ENCODE data around the gene MS4A14. TPM values are rescaled to one million over a fixed set of nuclear protein-coding genes. Genes with fewer than 3 reads are reported as not detected.

MS4A14 gene
- total and polyA plus RNA-seq, 2 of the 8 experiments (the other 6 are each of a cell fraction or from before 2014, with no cell fraction given) = not detected

DNA sequence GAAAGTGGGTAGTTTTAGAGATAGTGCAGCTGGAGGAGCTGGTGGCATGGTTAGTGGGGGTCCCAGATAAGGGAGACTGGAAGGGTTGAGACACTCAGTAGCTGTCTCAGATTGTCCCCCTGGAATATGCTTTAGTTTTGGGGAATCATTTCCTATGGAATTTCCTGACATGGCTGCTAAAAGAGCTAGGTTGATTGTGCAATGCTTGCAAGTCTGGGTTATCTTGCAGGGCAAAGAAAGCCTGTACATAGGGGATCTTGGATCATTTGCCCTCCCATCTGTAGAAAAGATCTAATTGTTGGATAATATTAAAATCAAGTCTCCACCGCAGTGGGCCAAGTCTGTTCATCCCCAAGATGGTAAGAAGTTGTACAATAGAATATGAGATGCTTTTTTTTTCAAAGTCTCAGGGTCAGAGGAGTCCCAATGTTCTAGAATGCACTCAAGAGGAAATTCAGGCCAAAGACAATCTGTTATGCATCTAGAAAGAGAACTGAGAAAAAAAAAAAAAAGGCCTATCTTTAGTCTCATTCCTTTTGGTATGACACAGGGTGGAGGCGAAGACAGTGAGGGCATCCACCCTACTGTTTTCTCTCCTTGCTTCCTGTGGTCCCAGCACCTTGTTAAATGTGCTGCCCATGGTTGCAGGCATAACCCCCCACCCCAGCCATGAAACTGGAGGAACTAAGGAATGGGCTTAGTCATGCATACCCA is 49.0 kb upstream of the MS4A14 start:
- no peaks in the 10 kb centered on the region for H3K79me2 ChIP-seq (ENCODE audit: control insufficient read depth in 1 of 2, insufficient read depth in 2 of 2, low read length in 2 of 2)
- H2BK5ac ChIP-seq (ENCODE audit: low read depth, low read length) = no peak overlapping the region
- H2BK15ac ChIP-seq (ENCODE audit: low read length) = no peak overlapping the region; the same call in 1 of the 2 replicates
- DNase-seq (ENCODE audit: low read depth in 1 of 2, low spot score in 2 of 2) (no peak), FAIRE-seq (no peak)
- 83% methylated on average over 2 of the region's 2 CpGs; no CpG with 5 or more reads in 1 of the 2 experiments for WGBS, 2 experiments (ENCODE audit: extremely low coverage in 1 of 2, insufficient coverage in 1 of 2, insufficient read length in 1 of 2, insufficient replicate concordance in 2 of 2, low coverage in 1 of 2, low lambda C conversion rate in 2 of 2, missing lambda C conversion rate in 1 of 2)
- no peak overlapping the region for H3K14ac ChIP-seq (ENCODE audit: insufficient read length)
- POLR2A ChIA-PET (ENCODE audit: partially characterized antibody) = no interaction called here
- H2BK20ac ChIP-seq (ENCODE audit: low read length) = no peak overlapping the region
- no peak overlapping the region for H3K9ac ChIP-seq (replicated peaks in 1 of 4; ENCODE audit: extremely low read depth in 1 of 4, low read depth in 3 of 4, low read length in 3 of 4)
- H3K4ac ChIP-seq (replicated peaks; ENCODE audit: insufficient read length, low read depth, low read length) = no peak overlapping the region
- CTCF ChIA-PET (ENCODE audit: partially characterized antibody) = interaction anchor here (0.8 to 8.4 kb wide), 11 partner anchors 13 to 416 kb away, joined by 3 to 115 read pairs (median 7); no protein-coding TSS in a partner anchor
- no peaks in the 10 kb centered on the region for H3K9me3 ChIP-seq (ENCODE audit: insufficient read depth in 2 of 2, low read depth in 1 of 2, low read length in 1 of 2)
- H3K4me2 ChIP-seq (ENCODE audit: insufficient read depth in 1 of 2, low read depth in 2 of 2, low read length in 2 of 2) = no peak overlapping the region
- no peak overlapping the region for H3K18ac ChIP-seq (ENCODE audit: extremely low read depth, low read length)
- no peak overlapping the region for H2AFZ ChIP-seq (ENCODE audit: low read length)
- H3K4me3 ChIP-seq (ENCODE audit: extremely low read depth in 1 of 4, insufficient read depth in 2 of 4, low read depth in 3 of 4, low read length in 4 of 4) = no peak overlapping the region
- no peak overlapping the region for H4K91ac ChIP-seq (replicated peaks; ENCODE audit: insufficient read length, low read length)
- no peaks in the 10 kb centered on the region for H4K20me1 ChIP-seq (replicated peaks in 1 of 2; ENCODE audit: control insufficient read depth in 1 of 2, insufficient read depth in 2 of 2, low read length in 2 of 2)
- no peak overlapping the region for H3K56ac ChIP-seq (replicated peaks; ENCODE audit: insufficient read length, low read depth, low read length)
- no peak overlapping the region for H4K5ac ChIP-seq (ENCODE audit: insufficient read length, low read depth, low read length)
- H3K36me3 ChIP-seq (ENCODE audit: control insufficient read depth in 2 of 4, insufficient read depth in 4 of 4, low read length in 3 of 4) = no peaks in the 10 kb centered on the region
- H3K79me1 ChIP-seq (ENCODE audit: low read depth, low read length) = no peaks in the 10 kb centered on the region
- peaks cover 0 to 3% (median 0%) of the 10 kb centered on the region in 4 experiments; a peak in 1 of 7 replicates for H3K4me1 ChIP-seq (replicated peaks in 1 of 4; ENCODE audit: control insufficient read depth in 3 of 4, insufficient read depth in 4 of 4, low read length in 3 of 4)
- no peak overlapping the region for H2AK5ac ChIP-seq (ENCODE audit: low read depth, low read length)
- H4K8ac ChIP-seq (ENCODE audit: extremely low read depth, insufficient read depth, low read length) = no peak overlapping the region
- no peak overlapping the region for H2BK12ac ChIP-seq (ENCODE audit: low read depth, low read length)
- H3K23ac ChIP-seq (ENCODE audit: insufficient read length) = no peak overlapping the region
- H3K27ac ChIP-seq (ENCODE audit: low read depth, low read length) = no peak overlapping the region
- no peak overlapping the region for H2BK120ac ChIP-seq (replicated peaks; ENCODE audit: low read depth, low read length)
- no peaks in the 10 kb centered on the region for H3K23me2 ChIP-seq (ENCODE audit: low read depth, low read length)
- no peaks in the 10 kb centered on the region for H3K27me3 ChIP-seq (replicated peaks in 1 of 4; ENCODE audit: control insufficient read depth in 3 of 4, extremely low read depth in 1 of 4, insufficient read depth in 3 of 4, low read length in 3 of 4)
- TF ChIP-seq RAD21 (IDR thresholded peaks at IDR 0.05 in 1 of 2, conservative IDR thresholded peaks at IDR 0.05 in 1 of 2; ENCODE audit: low read depth in 2 of 2, low read length in 2 of 2) (no peak), SP4 (IDR thresholded peaks at IDR 0.05; ENCODE audit: low read length) (no peak), NRF1 (IDR thresholded peaks at IDR 0.05; ENCODE audit: low read depth, low read length) (no peak), JUN (IDR thresholded peaks at IDR 0.05; ENCODE audit: low read depth, low read length) (no peak), MAFK (IDR thresholded peaks at IDR 0.05; ENCODE audit: low read depth, low read length) (no peak), CREB1 (IDR thresholded peaks at IDR 0.05) (no peak), SAP30 (IDR thresholded peaks at IDR 0.05; ENCODE audit: insufficient read depth, insufficient replicate concordance, low read length) (no peak), YY1 (IDR thresholded peaks at IDR 0.05; ENCODE audit: low read depth, low read length) (no peak), CBX5 (IDR thresholded peaks at IDR 0.05; ENCODE audit: low read depth, low read length) (no peak), GTF2F1 (IDR thresholded peaks at IDR 0.05; ENCODE audit: borderline replicate concordance, low read depth, low read length) (no peak), HDAC2 (IDR thresholded peaks at IDR 0.05; ENCODE audit: borderline replicate concordance in 1 of 2, low read depth in 2 of 2, low read length in 2 of 2) (no peak), ZNF274 (IDR thresholded peaks at IDR 0.05; ENCODE audit: borderline replicate concordance, extremely low read depth, low read length) (no peak), SP1 (IDR thresholded peaks at IDR 0.05; ENCODE audit: low read depth, low read length) (no peak), BACH1 (IDR thresholded peaks at IDR 0.05; ENCODE audit: low read length) (no peak)

Data from H1 (cell line).